Neutrophil (primary cell): ENCODE results near the gene CHCHD5.
A peak's percentile ranks its signal among the peaks of the same experiment; 100 is the strongest.
"Not testable (repeated sequence)": the region's sequence is repeated elsewhere in the genome, so short reads cannot be mapped to it uniquely, and the experiment has no call there.

ENCODE experiments used
- H3K27ac ChIP-seq: fragments of 200-600 bp; sonication (generic); 2 replicates; pipeline ENCODE4 v1.5.1; 2016; ENCODE audit warnings: mild to moderate bottlenecking, moderate library complexity
- H3K27me3 ChIP-seq: fragments of 200-600 bp; sonication (generic); 2 replicates; pipeline ENCODE4 v1.6.0; 2016; ENCODE audit warnings: mild to moderate bottlenecking
- H3K36me3 ChIP-seq: fragments of 200-600 bp; sonication (generic); 2 replicates; pipeline ENCODE4 v1.5.1; 2017
- H3K4me1 ChIP-seq, 2 experiments: fragments of 200-600 bp in 1 of 2; sonication (generic) in 1 of 2; 1 replicate in 1 of 2; 2 replicates in 1 of 2; pipeline versions ENCODE4 v1.5.1 to v1.6.1; 2013 to 2016; ENCODE audit warnings: low read depth in 1 of 2, low read length in 1 of 2, mild to moderate bottlenecking in 1 of 2, moderate library complexity in 1 of 2; ENCODE audit not compliant: control insufficient read depth in 1 of 2, insufficient read depth in 1 of 2
- H3K4me3 ChIP-seq, 2 experiments: fragments of 200-600 bp in 1 of 2; sonication (generic) in 1 of 2; 1 replicate in 1 of 2; 2 replicates in 1 of 2; pipeline ENCODE4 v1.5.1; 2013 to 2016; ENCODE audit warnings: low read depth in 1 of 2, low read length in 1 of 2, mild to moderate bottlenecking in 1 of 2, moderate library complexity in 1 of 2
- H3K9me3 ChIP-seq: fragments of 200-600 bp; sonication (generic); 2 replicates; pipeline ENCODE4 v1.5.1; 2016
- CTCF ChIP-seq: fragments of 200-600 bp; sonication (generic); IDR thresholded peaks from 2 replicates; pipeline ENCODE4 v1.5.1; 2016; ENCODE audit warnings: antibody characterized with exemption

Gene CHCHD5

GRCh38 chr2:112542123-112542983 lies 42.1 kb upstream of the CHCHD5 start, which contains the start of gene POLR1B:
Gene POLR1B (plus strand): TSS chr2:112542465. CDS start chr2:112542495, 30 bp downstream.
- Histone ChIP-seq H3K36me3 (no peaks in the 10 kb centered on the region), H3K27ac (peak within 1 kb of the TSS; percentile 91)

DNA sequence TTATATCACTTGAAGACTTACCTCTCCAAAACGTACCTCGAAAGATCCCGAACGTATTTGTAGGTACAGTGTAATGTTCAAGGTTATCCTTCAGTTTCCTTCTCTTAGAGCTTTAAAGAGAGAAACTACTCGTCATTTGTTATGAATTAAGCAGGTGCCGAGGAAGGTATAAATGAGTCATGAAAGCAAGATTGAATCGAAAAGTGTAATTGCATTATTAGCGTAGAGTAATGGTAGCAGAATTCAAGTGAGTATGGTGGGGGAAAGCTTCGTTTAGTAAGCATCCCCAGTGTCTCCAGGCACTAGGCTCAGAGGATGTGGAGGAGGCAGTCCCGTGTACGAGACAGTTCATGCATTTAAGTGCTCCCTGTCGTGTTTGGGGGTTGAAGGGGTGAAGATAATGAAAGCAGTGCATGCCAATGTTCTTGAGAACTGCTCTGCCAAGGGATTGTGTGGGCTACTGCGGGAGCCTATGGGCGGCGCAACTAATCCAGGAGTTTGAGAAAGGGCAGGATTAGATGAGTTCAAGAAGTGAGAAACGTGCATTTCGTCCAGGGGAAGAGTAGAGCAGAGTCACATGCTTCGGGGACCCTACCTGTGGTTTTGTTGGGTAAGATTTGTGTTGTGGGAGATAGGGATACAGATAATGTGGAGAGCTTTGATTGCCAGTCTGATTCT lies 41.3 kb upstream of the CHCHD5 start:
- TF ChIP-seq CTCF = no peak
- H3K4me3 ChIP-seq = peak overlapping the region; percentile 88 to 91
- H3K9me3 ChIP-seq = no peaks in the 10 kb centered on the region
- peaks cover 22 to 25% of the 10 kb centered on the region in 2 experiments for H3K4me1 ChIP-seq
- H3K27me3 ChIP-seq = no peaks in the 10 kb centered on the region
- no peak overlapping the region for H3K27ac ChIP-seq
- H3K36me3 ChIP-seq = no peaks in the 10 kb centered on the region

More at GRCh38 chr2:112542123-112542983, 42.1 kb upstream of the CHCHD5 start, which contains the start of gene POLR1B:
- no peaks in the 10 kb centered on the region for H3K27me3 ChIP-seq
- peak within 1 kb of the TSS; percentile 88 to 91 for H3K4me3 ChIP-seq
- no peak for TF ChIP-seq CTCF
- H3K9me3 ChIP-seq = no peaks in the 10 kb centered on the region
- peaks cover 22% of the 10 kb centered on the region in 2 experiments for H3K4me1 ChIP-seq

GRCh38 chr2:112547333-112547732 lies 37.1 kb upstream of the CHCHD5 start:
- Histone ChIP-seq H3K4me3 (no peak overlapping the region), H3K9me3 (no peaks in the 10 kb centered on the region), H3K27me3 (no peaks in the 10 kb centered on the region), H3K36me3 (peaks cover 20% of the 10 kb centered on the region), H3K4me1 (peaks cover 12 to 17% of the 10 kb centered on the region in 2 experiments), H3K27ac (no peak overlapping the region)
- TF ChIP-seq CTCF = no peak

DNA sequence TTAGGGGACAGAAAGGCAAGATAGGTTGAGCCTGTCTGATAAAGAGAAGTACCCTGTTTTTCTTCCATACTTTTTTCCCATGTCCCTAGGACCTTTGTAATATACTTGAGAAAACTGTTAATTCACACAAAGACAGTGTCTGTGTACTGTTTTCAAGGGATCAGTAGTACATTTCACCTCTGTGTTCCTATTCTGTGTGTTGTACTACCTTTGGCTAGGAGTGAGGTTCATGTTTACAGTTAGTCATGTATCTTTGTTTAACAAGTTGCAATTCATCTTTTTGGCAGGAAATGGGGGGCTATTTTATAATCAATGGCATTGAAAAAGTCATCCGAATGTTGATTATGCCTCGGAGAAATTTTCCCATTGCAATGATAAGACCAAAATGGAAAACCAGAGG lies 35.4 kb upstream of the CHCHD5 start:
- H3K36me3 ChIP-seq = peaks cover 35% of the 10 kb centered on the region
- H3K4me3 ChIP-seq = no peak overlapping the region
- H3K27me3 ChIP-seq = no peaks in the 10 kb centered on the region
- H3K27ac ChIP-seq = no peak overlapping the region
- no peaks in the 10 kb centered on the region for H3K9me3 ChIP-seq
- TF ChIP-seq CTCF = no peak
- peaks cover 0 to 3% of the 10 kb centered on the region in 2 experiments for H3K4me1 ChIP-seq

- Histone ChIP-seq H3K27ac (no peak overlapping the region), H3K9me3 (no peaks in the 10 kb centered on the region), H3K4me1 (no peaks in the 10 kb centered on the region), H3K27me3 (no peaks in the 10 kb centered on the region), H3K4me3 (no peak overlapping the region), H3K36me3 (peaks cover 14% of the 10 kb centered on the region)
- TF ChIP-seq CTCF = no peak
These were observed 18.3 kb upstream of the CHCHD5 start for GRCh38 chr2:112566104-112566503.

DNA sequence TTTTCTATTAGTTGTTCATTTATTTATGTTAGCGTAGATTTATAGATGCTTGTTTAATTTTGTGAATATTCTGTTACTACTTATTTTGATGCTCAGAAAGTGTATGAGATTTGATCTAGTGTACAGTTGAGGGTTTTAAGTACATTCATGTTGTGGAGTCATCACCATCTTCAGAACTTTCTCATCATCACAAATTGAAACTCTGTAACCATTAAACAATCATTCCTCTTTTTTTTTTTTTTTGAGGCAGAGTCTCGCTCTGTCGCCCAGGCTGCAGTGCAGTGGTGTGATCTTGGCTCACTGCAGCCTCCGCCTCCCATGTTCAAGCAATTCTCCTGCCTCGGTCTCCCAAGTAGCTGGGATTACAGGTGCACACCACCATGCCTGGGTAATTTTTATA lies 17.9 kb upstream of the CHCHD5 start:
- not testable (repeated sequence) for H3K4me3 ChIP-seq, H3K27me3 ChIP-seq, H3K9me3 ChIP-seq, H3K4me1 ChIP-seq, H3K27ac ChIP-seq
- H3K36me3 ChIP-seq = peaks cover 14% of the 10 kb centered on the region
